B cell (primary cell): ENCODE results near the gene TRAPPC2.

Source experiments
- EZH2 ChIP-seq: IDR thresholded peaks from 2 replicates; pipeline ENCODE4 v1.6.1; 2012; ENCODE audit warnings: borderline replicate concordance, low read depth, mild to moderate bottlenecking, moderate library complexity, low read length; ENCODE audit not compliant: insufficient read depth, poor library complexity, severe bottlenecking
- TF ChIP-seq, protein P1 (sequence below): fragments of 200-600 bp; IDR thresholded peaks from one replicate; pipeline ENCODE4 v1.8.0; 2022; ENCODE audit warnings: antibody characterized with exemption, mild to moderate bottlenecking

DNA sequence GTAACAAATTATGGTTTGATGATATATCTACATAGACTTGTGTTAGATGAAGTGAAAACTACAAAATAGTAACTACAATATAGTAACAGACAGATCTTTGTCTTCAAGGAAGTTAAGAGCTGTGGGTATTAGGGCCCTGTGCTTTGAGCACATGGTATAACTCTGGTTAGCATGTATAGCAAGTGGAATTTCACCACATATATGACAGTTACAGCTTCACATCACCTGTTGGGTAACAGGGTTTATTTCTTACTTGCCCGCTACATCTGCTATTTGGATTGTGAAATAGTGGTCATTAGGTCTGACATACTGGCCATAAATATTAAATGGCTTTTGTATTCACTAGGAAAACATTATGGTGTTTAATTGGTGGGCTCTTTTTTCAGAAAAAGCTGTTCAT is 20.3 kb upstream of the TRAPPC2 start:
- TF ChIP-seq EZH2 = no peak
- TF ChIP-seq, protein P1, sequence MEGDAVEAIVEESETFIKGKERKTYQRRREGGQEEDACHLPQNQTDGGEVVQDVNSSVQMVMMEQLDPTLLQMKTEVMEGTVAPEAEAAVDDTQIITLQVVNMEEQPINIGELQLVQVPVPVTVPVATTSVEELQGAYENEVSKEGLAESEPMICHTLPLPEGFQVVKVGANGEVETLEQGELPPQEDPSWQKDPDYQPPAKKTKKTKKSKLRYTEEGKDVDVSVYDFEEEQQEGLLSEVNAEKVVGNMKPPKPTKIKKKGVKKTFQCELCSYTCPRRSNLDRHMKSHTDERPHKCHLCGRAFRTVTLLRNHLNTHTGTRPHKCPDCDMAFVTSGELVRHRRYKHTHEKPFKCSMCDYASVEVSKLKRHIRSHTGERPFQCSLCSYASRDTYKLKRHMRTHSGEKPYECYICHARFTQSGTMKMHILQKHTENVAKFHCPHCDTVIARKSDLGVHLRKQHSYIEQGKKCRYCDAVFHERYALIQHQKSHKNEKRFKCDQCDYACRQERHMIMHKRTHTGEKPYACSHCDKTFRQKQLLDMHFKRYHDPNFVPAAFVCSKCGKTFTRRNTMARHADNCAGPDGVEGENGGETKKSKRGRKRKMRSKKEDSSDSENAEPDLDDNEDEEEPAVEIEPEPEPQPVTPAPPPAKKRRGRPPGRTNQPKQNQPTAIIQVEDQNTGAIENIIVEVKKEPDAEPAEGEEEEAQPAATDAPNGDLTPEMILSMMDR = no peak
